Endothelial cell of umbilical vein (primary cell): Measurements from ENCODE around the gene MUC4.

Source experiments
- CTCF ChIP-seq, 2 donors: IDR thresholded peaks; 1 replicate in 1 of 2; 2 replicates in 1 of 2; pipeline ENCODE4 v1.5.1; 2011; ENCODE audit warnings: low read length in 2 of 2, mild to moderate bottlenecking in 2 of 2, moderate library complexity in 2 of 2, control low read depth in 1 of 2, inconsistent platforms in 1 of 2, low read depth in 1 of 2; ENCODE audit not compliant: insufficient read depth in 1 of 2; ENCODE audit errors: extremely low read depth in 1 of 2
- EZH2 ChIP-seq: IDR thresholded peaks from 2 replicates; pipeline ENCODE4 v1.6.1; 2012; ENCODE audit warnings: borderline replicate concordance, low read depth, mild to moderate bottlenecking, moderate library complexity, low read length, inconsistent platforms; ENCODE audit not compliant: severe bottlenecking
- POLR2A ChIP-seq: IDR thresholded peaks from 2 replicates; pipeline ENCODE4 v1.6.1; 2012; ENCODE audit warnings: low read depth, mild to moderate bottlenecking, control low read depth, low read length

- TF ChIP-seq CTCF (IDR thresholded peaks at IDR 0.05; ENCODE audit: extremely low read depth in 1 of 2, insufficient read depth in 1 of 2, low read depth in 1 of 2, low read length in 2 of 2) = no peak
- TF ChIP-seq POLR2A = no peak
- no peak for TF ChIP-seq EZH2
These were observed 78.8 kb downstream of the MUC4 start for GRCh38 chr3:195732940-195733339.
